ENCODE measurements around the gene UMODL1. TPM values are rescaled to one million over a fixed set of nuclear protein-coding genes. Genes with fewer than 3 reads are reported as not detected.

The UMODL1 gene
- total and polyA plus RNA-seq, 2 experiments from 2014 or later = 0.15 to 0.47 TPM

- Histone ChIP-seq H3K27ac (no peak overlapping the region), H3K9me3 (ENCODE audit: low read depth) (no peaks in the 10 kb centered on the region), H2AFZ (no peak overlapping the region), H3K4me1 (ENCODE audit: insufficient read depth) (no peaks in the 10 kb centered on the region), H3K9me2 (replicated peaks; ENCODE audit: insufficient read depth) (no peaks in the 10 kb centered on the region), H3K27me3 (no peaks in the 10 kb centered on the region), H3K4me3 (no peak overlapping the region), H3K79me2 (no peaks in the 10 kb centered on the region), H3K4me2 (no peak overlapping the region), H3K36me3 (replicated peaks; ENCODE audit: insufficient read depth, low read depth) (no peaks in the 10 kb centered on the region), H4K20me1 (ENCODE audit: insufficient read depth, poor library complexity, severe bottlenecking) (no peaks in the 10 kb centered on the region)
- 94% methylated on average over 3 of the region's 3 CpGs for WGBS (ENCODE audit: low lambda C conversion rate, missing lambda C conversion rate)
- no peak for TF ChIP-seq EZH2phosphoT487 (IDR thresholded peaks at IDR 0.05; ENCODE audit: low read depth, severe bottlenecking, unreplicated experiment)
- TF ChIP-seq EZH2 (IDR thresholded peaks at IDR 0.05; ENCODE audit: borderline replicate concordance) = no peak
- TF ChIP-seq CTCF (IDR thresholded peaks at IDR 0.05; ENCODE audit: poor library complexity) = no peak
- no peak for DNase-seq (ENCODE audit: low spot score)
These were observed 38.1 kb upstream of the UMODL1 start for GRCh38 chr21:42032968-42033367.

- TF ChIP-seq CTCF (IDR thresholded peaks at IDR 0.05; ENCODE audit: poor library complexity) = no peak
- TF ChIP-seq EZH2 (IDR thresholded peaks at IDR 0.05; ENCODE audit: borderline replicate concordance) = no peak
- TF ChIP-seq EZH2phosphoT487 (IDR thresholded peaks at IDR 0.05; ENCODE audit: low read depth, severe bottlenecking, unreplicated experiment) = no peak
- no peak overlapping the region for H3K4me3 ChIP-seq
- WGBS (ENCODE audit: low lambda C conversion rate, missing lambda C conversion rate) = 89% methylated on average over 2 of the region's 2 CpGs
These were observed 34.8 kb upstream of the UMODL1 start for GRCh38 chr21:42036313-42036712.

GRCh38 chr21:42037516-42037915 is 33.6 kb upstream of the UMODL1 start:
- no peak for DNase-seq (ENCODE audit: low spot score)
- peaks cover 23% of the 10 kb centered on the region for H3K4me1 ChIP-seq (ENCODE audit: insufficient read depth)
- peak overlapping the region; percentile 18 for H3K4me2 ChIP-seq
- no peak overlapping the region for H3K4me3 ChIP-seq
- peak overlapping the region; percentile 92 for H3K27ac ChIP-seq
- no peak for TF ChIP-seq EZH2phosphoT487 (IDR thresholded peaks at IDR 0.05; ENCODE audit: low read depth, severe bottlenecking, unreplicated experiment)
- no peak for TF ChIP-seq CTCF (IDR thresholded peaks at IDR 0.05; ENCODE audit: poor library complexity)
- TF ChIP-seq EZH2 (IDR thresholded peaks at IDR 0.05; ENCODE audit: borderline replicate concordance) = no peak
- peak overlapping the region; percentile 14 for H2AFZ ChIP-seq
- no peaks in the 10 kb centered on the region for H3K9me3 ChIP-seq (ENCODE audit: low read depth)
- no peaks in the 10 kb centered on the region for H3K79me2 ChIP-seq
- no peaks in the 10 kb centered on the region for H3K9me2 ChIP-seq (replicated peaks; ENCODE audit: insufficient read depth)
- no peaks in the 10 kb centered on the region for H3K36me3 ChIP-seq (replicated peaks; ENCODE audit: insufficient read depth, low read depth)
- 95% methylated on average over 9 of the region's 9 CpGs for WGBS (ENCODE audit: low lambda C conversion rate, missing lambda C conversion rate)
- H3K27me3 ChIP-seq = no peaks in the 10 kb centered on the region
- H4K20me1 ChIP-seq (ENCODE audit: insufficient read depth, poor library complexity, severe bottlenecking) = no peaks in the 10 kb centered on the region

More at GRCh38 chr21:42036313-42036712, 34.8 kb upstream of the UMODL1 start:
- H3K27me3 ChIP-seq = no peaks in the 10 kb centered on the region
- H3K79me2 ChIP-seq = no peaks in the 10 kb centered on the region
- H3K4me1 ChIP-seq (ENCODE audit: insufficient read depth) = peaks cover 23% of the 10 kb centered on the region
- no peak overlapping the region for H3K4me2 ChIP-seq
- no peaks in the 10 kb centered on the region for H3K9me2 ChIP-seq (replicated peaks; ENCODE audit: insufficient read depth)
- no peaks in the 10 kb centered on the region for H3K9me3 ChIP-seq (ENCODE audit: low read depth)
- H3K27ac ChIP-seq = no peak overlapping the region
- H2AFZ ChIP-seq = no peak overlapping the region
- H3K36me3 ChIP-seq (replicated peaks; ENCODE audit: insufficient read depth, low read depth) = no peaks in the 10 kb centered on the region
- no peaks in the 10 kb centered on the region for H4K20me1 ChIP-seq (ENCODE audit: insufficient read depth, poor library complexity, severe bottlenecking)
- no peak for DNase-seq (ENCODE audit: low spot score)

- Histone ChIP-seq H4K20me1 (ENCODE audit: insufficient read depth, poor library complexity, severe bottlenecking) (no peaks in the 10 kb centered on the region), H3K4me1 (ENCODE audit: insufficient read depth) (peaks cover 23% of the 10 kb centered on the region), H3K79me2 (no peaks in the 10 kb centered on the region), H3K4me2 (peak overlapping the region; percentile 18), H3K27ac (peak overlapping the region; percentile 92), H3K4me3 (no peak overlapping the region), H3K9me3 (ENCODE audit: low read depth) (no peaks in the 10 kb centered on the region), H3K9me2 (replicated peaks; ENCODE audit: insufficient read depth) (no peaks in the 10 kb centered on the region), H2AFZ (peak overlapping the region; percentile 14), H3K27me3 (no peaks in the 10 kb centered on the region), H3K36me3 (replicated peaks; ENCODE audit: insufficient read depth, low read depth) (no peaks in the 10 kb centered on the region)
- 53% methylated on average over 10 of the region's 12 CpGs for WGBS (ENCODE audit: low lambda C conversion rate, missing lambda C conversion rate)
- peak; percentile 75 for DNase-seq (ENCODE audit: low spot score)
- no peak for TF ChIP-seq CTCF (IDR thresholded peaks at IDR 0.05; ENCODE audit: poor library complexity)
- TF ChIP-seq EZH2phosphoT487 (IDR thresholded peaks at IDR 0.05; ENCODE audit: low read depth, severe bottlenecking, unreplicated experiment) = no peak
- TF ChIP-seq EZH2 (IDR thresholded peaks at IDR 0.05; ENCODE audit: borderline replicate concordance) = no peak
These were observed 33.2 kb upstream of the UMODL1 start for GRCh38 chr21:42037943-42038342.
